ENCODE measurements around the gene DSTYK. TPM values are rescaled to one million over a fixed set of nuclear protein-coding genes. Genes with fewer than 3 reads are reported as not detected.

Gene DSTYK
- total and polyA plus RNA-seq, 11 donors: 3.2 to 10.1 (median 6.3) TPM

GRCh38 chr1:205248793-205249601 is 37.5 kb upstream of the DSTYK start:
- Histone ChIP-seq H3K4me1 (peaks cover 0 to 35% (median 25%) of the 10 kb centered on the region in 12 donors), H3K36me3 (no peaks in the 10 kb centered on the region)
- WGBS, 4 donors: 35 to 48% (median 43%) methylated on average over 9 to 11 of the region's 11 CpGs

DNA sequence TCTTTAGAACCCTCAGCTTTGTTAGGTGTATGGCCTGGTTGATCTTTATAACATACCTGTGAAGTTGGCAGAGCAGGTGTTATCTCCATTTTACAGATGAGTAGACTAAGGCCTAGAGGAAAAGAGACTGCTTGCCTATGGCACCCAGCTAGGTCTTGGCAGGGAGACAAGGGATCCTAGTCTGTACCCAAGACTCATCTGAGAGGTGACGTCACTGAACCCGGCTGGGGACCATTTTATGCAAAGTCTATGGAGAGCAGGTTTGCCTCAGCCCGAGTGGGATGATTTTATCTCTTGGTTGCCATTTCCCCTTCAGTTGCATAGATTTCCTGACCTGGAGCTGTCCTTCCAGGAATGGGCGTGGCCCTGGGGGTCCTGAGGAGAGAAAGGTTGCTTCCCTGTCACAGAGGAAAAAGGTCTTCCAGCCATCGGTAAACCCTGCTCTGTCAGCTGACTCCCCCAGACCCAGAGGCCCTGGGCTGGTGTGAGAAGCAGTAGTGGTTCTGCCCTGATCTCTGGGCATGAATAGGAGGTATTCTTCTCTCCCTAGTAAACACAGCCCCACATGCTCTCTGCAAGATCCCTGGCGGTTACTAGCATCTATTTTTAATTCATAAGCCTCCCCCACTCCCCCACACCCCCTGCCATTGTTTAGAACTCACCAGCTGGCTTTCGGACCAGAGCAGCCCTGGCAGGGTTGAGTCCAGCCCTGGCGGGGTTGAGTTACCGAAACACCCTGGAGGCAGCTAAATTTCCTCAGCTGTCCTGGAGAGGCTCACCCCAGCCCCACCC is 35.8 kb upstream of the DSTYK start:
- intact Hi-C loops (cut with DNase I): no loop called here

More at GRCh38 chr1:205248793-205249601, 37.5 kb upstream of the DSTYK start:
- intact Hi-C loops (cut with DNase I): no loop called here
- Histone ChIP-seq H3K27me3 (no peaks in the 10 kb centered on the region), H3K4me3 (no peak overlapping the region), H3K27ac (peak overlapping the region in 2 of 12 donors; percentile 37 to 41), H3K9me3 (no peaks in the 10 kb centered on the region)
- TF ChIP-seq, protein P1, sequence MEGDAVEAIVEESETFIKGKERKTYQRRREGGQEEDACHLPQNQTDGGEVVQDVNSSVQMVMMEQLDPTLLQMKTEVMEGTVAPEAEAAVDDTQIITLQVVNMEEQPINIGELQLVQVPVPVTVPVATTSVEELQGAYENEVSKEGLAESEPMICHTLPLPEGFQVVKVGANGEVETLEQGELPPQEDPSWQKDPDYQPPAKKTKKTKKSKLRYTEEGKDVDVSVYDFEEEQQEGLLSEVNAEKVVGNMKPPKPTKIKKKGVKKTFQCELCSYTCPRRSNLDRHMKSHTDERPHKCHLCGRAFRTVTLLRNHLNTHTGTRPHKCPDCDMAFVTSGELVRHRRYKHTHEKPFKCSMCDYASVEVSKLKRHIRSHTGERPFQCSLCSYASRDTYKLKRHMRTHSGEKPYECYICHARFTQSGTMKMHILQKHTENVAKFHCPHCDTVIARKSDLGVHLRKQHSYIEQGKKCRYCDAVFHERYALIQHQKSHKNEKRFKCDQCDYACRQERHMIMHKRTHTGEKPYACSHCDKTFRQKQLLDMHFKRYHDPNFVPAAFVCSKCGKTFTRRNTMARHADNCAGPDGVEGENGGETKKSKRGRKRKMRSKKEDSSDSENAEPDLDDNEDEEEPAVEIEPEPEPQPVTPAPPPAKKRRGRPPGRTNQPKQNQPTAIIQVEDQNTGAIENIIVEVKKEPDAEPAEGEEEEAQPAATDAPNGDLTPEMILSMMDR (IDR thresholded peaks at IDR 0.05): no peak
- no peak for TF ChIP-seq POLR2A (IDR thresholded peaks at IDR 0.05)
- peak; percentile 6 to 46 (median 19) for ATAC-seq
- DNase-seq: peak in 3 of 5 donors; percentile 49 to 71 (median 61)

DNA sequence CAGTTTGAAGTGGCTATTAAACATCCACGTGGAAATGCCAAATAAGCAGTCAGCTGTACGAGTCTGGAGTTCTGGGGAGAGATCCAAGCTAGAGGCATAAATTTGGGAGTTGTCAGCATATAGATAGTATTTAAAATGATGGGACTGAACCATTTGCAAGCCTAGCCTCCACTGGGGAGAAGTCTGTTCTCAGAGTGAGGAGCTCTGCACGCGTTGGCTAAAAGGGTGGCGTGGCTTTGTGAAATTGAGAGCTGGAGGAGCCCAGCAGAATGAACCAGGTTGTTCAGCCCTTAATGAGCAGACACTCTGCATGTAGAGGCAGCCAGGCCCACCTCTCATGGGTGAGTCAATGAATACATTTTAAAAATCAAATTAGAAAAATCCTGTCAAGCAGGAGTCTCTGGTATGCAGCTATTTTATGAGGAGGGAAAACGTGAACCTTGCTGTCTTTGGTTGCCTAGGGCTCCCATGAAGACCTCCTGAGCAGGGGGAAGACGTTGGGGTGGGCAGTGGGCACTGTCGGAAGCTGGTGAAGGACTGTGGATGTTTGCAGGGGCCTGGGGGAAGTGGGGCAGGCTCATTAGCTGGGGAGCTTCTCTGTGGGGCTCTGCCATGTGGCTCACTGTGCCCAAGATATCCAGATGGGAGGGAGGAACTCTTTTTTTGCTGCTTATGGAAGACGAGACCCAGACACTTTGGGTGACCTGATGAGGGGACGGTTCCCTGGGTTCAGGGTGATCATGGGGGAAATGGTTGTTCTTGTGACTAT is 35.0 kb upstream of the DSTYK start:
- H3K27ac ChIP-seq: peak overlapping the region in 2 of 12 donors; percentile 27 to 31
- ATAC-seq (no peak), DNase-seq (no peak)
- peaks cover 0 to 5% (median 0%) of the 10 kb centered on the region in 9 donors for H3K36me3 ChIP-seq
- intact Hi-C loops (cut with DNase I): no loop called here
- no peaks in the 10 kb centered on the region for H3K9me3 ChIP-seq
- no peaks in the 10 kb centered on the region for H3K27me3 ChIP-seq
- H3K4me3 ChIP-seq: no peak overlapping the region
- 93 to 96% (median 95%) methylated on average over 10 of the region's 10 CpGs for WGBS, 4 donors
- no peak for TF ChIP-seq POLR2A (IDR thresholded peaks at IDR 0.05)
- TF ChIP-seq, protein P1 (IDR thresholded peaks at IDR 0.05): no peak
- H3K4me1 ChIP-seq: peaks cover 0 to 35% (median 25%) of the 10 kb centered on the region in 12 donors

More for the DNA sequence above, 35.8 kb upstream of the DSTYK start:
- DNase-seq: no peak
- peak overlapping the region in 3 of 12 donors; percentile 21 to 31 (median 27) for H3K27ac ChIP-seq
- H3K36me3 ChIP-seq: no peaks in the 10 kb centered on the region
- no peaks in the 10 kb centered on the region for H3K27me3 ChIP-seq
- TF ChIP-seq, protein P1 (IDR thresholded peaks at IDR 0.05): no peak
- no peak for TF ChIP-seq POLR2A (IDR thresholded peaks at IDR 0.05)
- peaks cover 0 to 35% (median 25%) of the 10 kb centered on the region in 12 donors for H3K4me1 ChIP-seq
- H3K4me3 ChIP-seq: no peak overlapping the region
- H3K9me3 ChIP-seq: no peaks in the 10 kb centered on the region
- 19 to 53% (median 31%) methylated on average over 8 to 9 of the region's 9 CpGs for WGBS, 4 donors
- peak; percentile 32 to 78 (median 64) for ATAC-seq

Data from heart left ventricle (tissue), 16 donors.